Globus pallidus (tissue), 1 donor: ENCODE data around the gene FOCAD.
A peak's percentile ranks its signal among the peaks of the same experiment; 100 is the strongest.

Experiments
- DNase-seq: peaks from one replicate; pipeline ENCODE4 v3.0.0-alpha.2; 2015; ENCODE audit warnings: low spot score

The FOCAD gene

GRCh38 chr9:20790721-20791120 is 106.7 kb downstream of the FOCAD start:
- DNase-seq: no peak

- no peak for DNase-seq
Measured at GRCh38 chr9:20791682-20792081, 107.6 kb downstream of the FOCAD start.

DNA sequence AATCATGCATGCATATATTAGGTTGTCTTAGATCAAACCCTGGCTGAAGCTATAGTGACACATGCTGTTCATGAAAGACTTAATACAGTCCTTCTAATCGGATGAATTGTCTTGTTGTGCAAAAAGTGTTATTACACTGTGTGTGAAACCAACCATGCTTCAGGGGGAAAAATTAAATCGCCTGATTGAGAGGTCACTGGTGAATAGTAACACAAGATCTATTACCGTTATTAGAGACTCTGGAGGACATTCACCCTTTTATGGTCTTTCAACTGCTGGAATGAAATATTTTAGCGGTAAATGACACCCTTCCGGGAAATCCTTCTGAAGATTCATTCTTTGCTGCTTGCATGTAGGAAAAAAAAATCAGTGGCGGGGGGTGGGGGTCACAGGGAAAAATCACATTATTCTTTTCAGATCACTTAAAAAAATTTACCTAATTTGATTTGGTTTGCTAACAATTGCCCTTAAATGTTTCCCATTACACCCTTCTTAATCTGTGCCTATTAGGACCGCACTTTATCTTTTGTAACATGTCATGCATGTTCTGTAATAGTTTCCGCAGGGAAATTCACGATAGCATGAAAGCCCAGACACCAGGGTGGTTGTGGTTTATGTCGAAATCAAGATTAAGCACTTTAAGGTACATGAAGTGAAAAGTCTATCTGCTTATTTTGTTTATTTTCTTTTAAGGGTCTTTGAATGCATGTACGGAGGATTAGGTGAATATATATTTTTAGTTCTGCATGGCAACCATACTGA is 120.6 kb downstream of the FOCAD start:
- DNase-seq: no peak

GRCh38 chr9:20805766-20806165 is 121.7 kb downstream of the FOCAD start:
- no peak for DNase-seq

DNA sequence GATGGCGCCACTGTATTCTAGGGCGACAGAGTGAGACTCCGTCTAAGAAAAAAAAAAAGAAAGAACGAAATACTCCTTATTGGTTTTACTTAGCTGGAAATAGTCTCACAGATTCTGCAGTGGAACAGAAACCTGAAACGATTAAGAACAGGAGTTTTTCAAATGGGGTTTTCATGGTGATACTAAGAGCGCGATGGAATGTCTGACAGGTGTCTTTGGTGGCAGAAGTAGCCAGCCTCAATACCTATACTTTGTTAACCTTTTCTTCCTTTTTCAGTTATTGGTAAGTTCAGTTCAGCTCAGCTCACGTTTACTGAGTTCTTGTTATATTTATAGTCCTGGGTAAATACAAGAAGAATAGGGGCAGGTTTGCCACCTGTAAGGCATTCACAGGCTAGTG is 123.9 kb downstream of the FOCAD start:
- DNase-seq: no peak

DNA sequence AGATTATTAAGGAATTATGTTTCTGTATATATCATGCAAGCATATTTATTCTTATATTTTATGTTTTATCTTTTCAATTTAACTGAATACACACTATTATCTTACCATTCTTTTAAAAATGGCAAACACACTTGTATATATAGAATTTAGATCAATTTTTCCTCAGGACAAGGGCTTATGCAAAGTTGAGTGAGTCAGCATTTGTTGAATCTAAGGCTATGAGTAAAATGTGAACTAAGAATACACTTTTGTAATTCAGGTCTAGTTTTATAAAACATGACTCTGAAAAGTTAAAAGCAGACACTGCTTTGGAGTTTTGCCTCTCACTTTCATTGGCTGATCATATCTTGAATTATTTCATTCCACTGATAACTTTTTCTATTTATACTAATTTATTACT is 127.8 kb downstream of the FOCAD start:
- no peak for DNase-seq

DNA sequence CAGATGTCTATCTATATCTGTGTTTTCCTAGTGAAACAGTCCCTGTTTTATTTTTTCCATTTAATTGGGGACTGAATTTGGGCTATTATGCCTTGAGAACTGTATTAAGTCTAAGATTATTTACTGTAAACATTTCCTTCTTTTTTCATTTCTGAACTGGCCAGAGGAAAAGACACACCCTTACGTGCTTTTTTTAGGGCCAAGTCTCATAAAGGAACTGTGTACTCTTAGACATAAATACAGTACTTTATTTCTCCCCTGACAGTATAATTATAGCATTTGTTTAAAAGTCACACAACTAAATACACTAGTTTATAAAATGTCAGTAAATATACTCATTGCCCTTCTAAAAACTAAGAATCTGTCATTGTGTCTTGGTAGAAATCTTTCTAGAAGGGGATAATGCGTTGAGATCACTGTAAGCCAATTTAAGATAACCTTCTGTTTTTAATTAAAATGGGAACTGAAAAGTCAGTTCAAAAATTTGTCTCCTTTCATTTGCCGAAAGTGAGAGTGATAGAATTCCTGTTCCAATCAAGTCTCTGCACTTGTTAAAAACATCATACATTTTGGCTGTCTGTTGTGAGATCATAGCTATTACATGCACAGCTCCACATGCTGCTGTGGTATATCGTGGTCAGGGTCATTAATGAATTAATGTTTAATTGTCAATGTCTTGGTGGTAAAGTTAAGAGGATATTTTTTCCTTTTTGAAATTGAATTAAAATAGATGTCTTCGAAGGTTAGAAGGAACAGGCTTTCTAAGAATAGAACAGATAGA is 132.1 kb downstream of the FOCAD start:
- DNase-seq: no peak

DNA sequence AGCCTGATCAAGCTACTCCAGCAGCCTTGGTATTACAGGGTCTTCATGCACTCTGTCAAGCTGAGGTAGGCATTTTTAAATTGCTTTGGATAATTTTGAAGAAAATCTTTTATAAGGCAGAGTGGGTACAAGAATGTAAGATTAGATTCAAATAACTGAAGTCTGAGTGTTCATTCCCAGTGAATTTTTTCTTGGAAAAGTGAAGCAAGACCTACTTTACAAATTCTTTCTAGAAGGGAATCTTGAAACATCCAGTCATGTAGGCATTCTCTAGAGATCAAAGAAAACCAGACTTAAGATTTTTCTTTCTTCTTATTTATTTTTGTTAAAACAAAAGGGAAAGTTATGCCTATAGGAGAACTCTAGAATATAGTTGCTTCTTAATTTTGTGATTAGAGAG is 139.0 kb downstream of the FOCAD start:
- DNase-seq: no peak

DNA sequence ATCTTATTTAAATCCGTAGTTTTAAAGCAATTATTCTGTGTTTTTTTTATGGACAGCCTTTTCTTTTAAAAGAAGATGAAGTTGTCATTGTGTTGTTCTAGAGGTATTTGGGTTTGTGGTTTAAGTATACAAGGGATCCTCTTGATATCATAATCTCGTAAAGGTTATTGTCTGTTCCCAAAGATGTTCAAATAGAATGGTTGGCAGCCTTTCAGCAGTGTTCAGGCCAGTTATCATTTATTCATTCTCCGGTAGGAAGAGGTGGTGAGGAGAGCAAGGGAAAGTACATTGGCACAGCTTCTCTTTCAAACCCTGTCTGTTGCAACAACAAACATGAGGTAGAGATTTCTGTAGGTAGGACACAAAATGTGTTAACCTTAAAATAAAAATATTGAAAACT is 147.0 kb downstream of the FOCAD start:
- no peak for DNase-seq

DNA sequence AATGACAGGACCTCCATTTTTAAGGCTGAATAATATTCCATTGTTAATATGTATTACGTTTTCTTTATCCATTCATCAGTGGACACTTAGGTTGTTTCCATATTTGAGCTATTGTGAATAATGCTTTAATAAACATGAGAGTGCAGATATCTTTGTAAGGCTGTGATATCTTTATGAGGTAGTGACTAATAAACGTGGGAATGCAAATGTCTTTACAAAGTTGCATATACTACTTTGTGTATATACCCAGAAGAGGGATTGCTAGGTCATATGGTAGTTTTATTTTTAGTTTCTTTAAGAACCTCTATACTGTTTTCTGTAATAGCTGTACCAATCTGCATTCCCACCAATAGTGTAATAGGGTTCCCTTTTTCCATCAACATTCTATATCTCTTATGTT is 148.7 kb downstream of the FOCAD start:
- DNase-seq: no peak

GRCh38 chr9:20835377-20836286 is 151.6 kb downstream of the FOCAD start:
- peak; percentile 11 for DNase-seq

GRCh38 chr9:20837166-20837565 is 153.1 kb downstream of the FOCAD start:
- no peak for DNase-seq

DNA sequence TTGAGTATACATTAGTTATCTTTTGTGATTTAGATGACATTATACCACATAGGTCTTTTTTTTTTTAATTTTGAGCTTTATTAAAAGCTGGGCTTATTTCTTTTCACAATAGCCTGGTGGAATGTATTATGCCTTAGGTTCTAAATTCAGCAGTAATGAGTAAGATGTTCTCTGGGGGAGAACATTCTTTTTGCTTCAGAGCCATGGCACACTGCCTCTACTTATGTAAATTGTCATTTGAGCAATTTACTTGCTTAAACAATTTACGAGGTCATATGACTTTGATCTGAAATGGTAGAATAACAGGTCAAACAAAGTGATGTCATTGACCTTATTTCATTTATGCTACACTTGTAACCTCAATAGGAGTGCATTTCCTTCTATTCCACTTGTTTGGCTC is 154.2 kb downstream of the FOCAD start:
- DNase-seq: no peak

DNA sequence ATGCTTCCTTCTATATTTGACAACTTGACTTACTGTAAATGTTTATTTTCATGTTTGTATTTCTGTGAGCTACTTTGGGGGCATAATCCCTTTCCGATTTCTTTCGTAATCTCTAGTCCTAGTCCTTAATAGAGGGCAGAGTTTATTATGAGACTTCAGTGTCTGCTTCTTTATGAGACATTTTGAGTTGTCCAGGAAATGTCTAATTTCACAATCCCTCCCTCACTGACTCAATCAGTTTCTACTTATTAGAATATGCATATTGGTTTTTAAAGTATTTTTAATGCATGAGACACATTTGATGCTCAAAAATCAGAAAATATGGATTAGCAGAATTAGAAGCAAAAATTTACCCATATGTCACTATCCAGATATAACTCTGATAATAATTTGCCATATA is 160.9 kb downstream of the FOCAD start:
- no peak for DNase-seq

DNA sequence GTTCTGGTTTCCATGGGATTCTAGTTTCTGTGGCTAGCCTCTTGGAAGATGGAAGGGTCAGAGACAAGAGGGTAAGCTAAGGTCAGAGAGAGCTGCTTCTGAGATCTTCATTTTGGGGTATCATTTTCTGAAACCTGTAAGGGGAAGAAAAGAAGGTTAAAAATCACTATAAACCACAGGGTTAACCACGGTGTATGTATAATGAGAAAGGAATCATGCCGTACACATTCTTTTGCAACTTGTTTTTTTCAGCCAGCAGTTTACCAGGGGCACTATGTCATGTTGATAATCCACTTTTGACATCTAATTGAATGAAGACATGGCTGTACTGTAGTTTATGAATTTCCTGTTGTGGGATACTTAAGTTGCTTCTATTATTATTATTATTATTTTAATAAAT is 164.4 kb downstream of the FOCAD start:
- no peak for DNase-seq

DNA sequence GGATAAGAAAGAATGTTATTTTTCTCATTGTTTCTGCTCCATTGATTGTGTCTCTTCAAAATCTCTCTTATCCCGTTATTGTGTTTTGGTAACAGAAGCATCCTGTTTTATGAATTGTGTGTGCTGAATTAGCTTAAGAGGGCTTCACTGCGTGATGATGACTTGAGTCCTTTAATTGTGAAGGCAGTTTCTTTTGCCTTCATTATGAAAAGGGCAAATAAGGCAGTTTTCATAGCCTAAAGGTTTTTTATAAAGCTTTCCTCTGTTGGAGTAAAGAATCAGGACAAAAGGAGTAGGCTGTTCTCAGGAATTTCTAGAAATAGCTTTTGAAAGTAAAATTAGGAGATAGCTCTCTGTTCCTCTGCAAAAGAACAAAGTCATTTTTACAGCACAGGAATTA is 169.8 kb downstream of the FOCAD start:
- DNase-seq: no peak

- DNase-seq: no peak
Measured at GRCh38 chr9:20854444-20854843, 170.4 kb downstream of the FOCAD start.

GRCh38 chr9:20863945-20864344 is 179.9 kb downstream of the FOCAD start:
- DNase-seq: no peak

- no peak for DNase-seq
Measured at GRCh38 chr9:20865347-20865746, 181.3 kb downstream of the FOCAD start.

GRCh38 chr9:20870115-20870514 is 186.1 kb downstream of the FOCAD start:
- no peak for DNase-seq

- no peak for DNase-seq
Measured at GRCh38 chr9:20872340-20872977, 188.4 kb downstream of the FOCAD start.

GRCh38 chr9:20873240-20873865 is 189.3 kb downstream of the FOCAD start:
- no peak for DNase-seq
